DND-41 (cell line): Measurements from ENCODE around the gene EMD.

Experiments used
- ATAC-seq: fragments of 200-7000 bp; cut with Tn5 transposase; 3 replicates; pipeline ENCODE4 v1.9.1; 2021; ENCODE audit warnings: low read depth; ENCODE audit not compliant: insufficient read depth
- DNase-seq: peaks from one replicate; pipeline ENCODE4 v3.0.0-alpha.2; 2020
- H2AFZ ChIP-seq: 2 replicates; pipeline ENCODE4 v1.6.0; 2012; ENCODE audit warnings: low read depth, low read length
- H3K27ac ChIP-seq: 2 replicates; pipeline ENCODE4 v1.5.1; 2012; ENCODE audit warnings: low read length, inconsistent platforms
- H3K27me3 ChIP-seq: fragments of 200-600 bp; sonication (generic); 2 replicates; pipeline ENCODE4 v1.6.0; 2012; ENCODE audit warnings: low read length, mild to moderate bottlenecking, inconsistent platforms; ENCODE audit not compliant: insufficient read depth, poor library complexity
- H3K36me3 ChIP-seq: 2 replicates; pipeline ENCODE4 v1.5.1; 2012; ENCODE audit warnings: low read length, inconsistent platforms; ENCODE audit not compliant: insufficient read depth
- H3K4me1 ChIP-seq: 2 replicates; pipeline ENCODE4 v1.5.1; 2012; ENCODE audit warnings: mild to moderate bottlenecking, low read length; ENCODE audit not compliant: insufficient read depth
- H3K4me2 ChIP-seq: 2 replicates; pipeline ENCODE4 v1.6.0; 2012; ENCODE audit warnings: mild to moderate bottlenecking, moderate library complexity, low read length, inconsistent platforms; ENCODE audit not compliant: insufficient read depth
- H3K4me3 ChIP-seq, 2 experiments: fragments of 200-600 bp in 1 of 2; shearing (Covaris generic) in 1 of 2; 2 replicates each; pipeline ENCODE4 v1.5.1; 2012 to 2016; ENCODE audit warnings: inconsistent platforms in 2 of 2, low read length in 2 of 2, mild to moderate bottlenecking in 2 of 2, low read depth in 1 of 2, moderate library complexity in 1 of 2
- H3K79me2 ChIP-seq: 2 replicates; pipeline ENCODE4 v1.6.0; 2012; ENCODE audit warnings: low read length, inconsistent platforms; ENCODE audit not compliant: insufficient read depth
- H3K9ac ChIP-seq: 2 replicates; pipeline ENCODE4 v1.6.0; 2012; ENCODE audit warnings: low read depth, mild to moderate bottlenecking, inconsistent platforms, low read length, moderate library complexity
- H3K9me3 ChIP-seq: 2 replicates; pipeline ENCODE4 v1.5.1; 2012; ENCODE audit warnings: low read length, moderate library complexity, mild to moderate bottlenecking, inconsistent platforms; ENCODE audit not compliant: insufficient read depth, severe bottlenecking
- H4K20me1 ChIP-seq: 2 replicates; pipeline ENCODE4 v1.6.0; 2012; ENCODE audit warnings: low read length; ENCODE audit not compliant: insufficient read depth
- EZH2 ChIP-seq: IDR thresholded peaks from 3 replicates; pipeline ENCODE4 v1.6.1; 2012; ENCODE audit warnings: borderline replicate concordance, low read depth, mild to moderate bottlenecking, moderate library complexity, low read length, inconsistent platforms; ENCODE audit not compliant: severe bottlenecking
- TF ChIP-seq, protein P1 (sequence below): IDR thresholded peaks from 2 replicates; pipeline ENCODE4 v1.5.1; 2012; ENCODE audit warnings: borderline replicate concordance, low read length, moderate library complexity, mild to moderate bottlenecking; ENCODE audit not compliant: poor library complexity, severe bottlenecking; ENCODE audit errors: extremely low read depth

EMD gene

DNA sequence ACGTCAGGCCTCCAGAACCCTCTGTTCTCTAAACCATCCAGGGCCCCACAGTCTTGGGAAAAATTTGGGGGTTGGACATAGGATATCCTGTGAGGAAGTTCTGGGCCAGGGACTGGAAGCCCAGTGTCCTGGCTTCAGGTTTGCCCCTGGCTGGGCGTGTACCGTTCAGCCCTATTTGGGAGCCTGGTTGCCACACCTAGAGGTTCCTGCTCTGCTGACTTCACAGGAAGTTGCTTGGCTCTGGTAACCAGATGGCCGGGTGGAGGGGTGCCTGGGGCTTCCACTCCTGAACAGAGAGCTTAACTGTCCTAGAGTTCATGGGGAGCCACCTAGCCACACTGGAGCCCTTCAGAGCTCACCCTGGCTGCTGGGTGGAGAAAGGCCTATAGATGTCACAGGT lies 33.4 kb downstream of the EMD start:
- Histone ChIP-seq H3K27me3 (no peaks in the 10 kb centered on the region), H2AFZ (peak overlapping the region; percentile 87), H3K4me1 (peaks cover 14% of the 10 kb centered on the region), H3K9me3 (no peaks in the 10 kb centered on the region), H3K36me3 (peaks cover 17% of the 10 kb centered on the region), H3K9ac (peak overlapping the region; percentile 95), H3K27ac (peak overlapping the region; percentile 92), H3K79me2 (peaks cover 21% of the 10 kb centered on the region; the same call in 1 of the 2 replicates), H3K4me3 (peak overlapping the region; percentile 50 to 77; a peak in 3 of 4 replicates), H4K20me1 (no peaks in the 10 kb centered on the region), H3K4me2 (peak overlapping the region; percentile 93)
- no peak for TF ChIP-seq EZH2
- TF ChIP-seq, protein P1, sequence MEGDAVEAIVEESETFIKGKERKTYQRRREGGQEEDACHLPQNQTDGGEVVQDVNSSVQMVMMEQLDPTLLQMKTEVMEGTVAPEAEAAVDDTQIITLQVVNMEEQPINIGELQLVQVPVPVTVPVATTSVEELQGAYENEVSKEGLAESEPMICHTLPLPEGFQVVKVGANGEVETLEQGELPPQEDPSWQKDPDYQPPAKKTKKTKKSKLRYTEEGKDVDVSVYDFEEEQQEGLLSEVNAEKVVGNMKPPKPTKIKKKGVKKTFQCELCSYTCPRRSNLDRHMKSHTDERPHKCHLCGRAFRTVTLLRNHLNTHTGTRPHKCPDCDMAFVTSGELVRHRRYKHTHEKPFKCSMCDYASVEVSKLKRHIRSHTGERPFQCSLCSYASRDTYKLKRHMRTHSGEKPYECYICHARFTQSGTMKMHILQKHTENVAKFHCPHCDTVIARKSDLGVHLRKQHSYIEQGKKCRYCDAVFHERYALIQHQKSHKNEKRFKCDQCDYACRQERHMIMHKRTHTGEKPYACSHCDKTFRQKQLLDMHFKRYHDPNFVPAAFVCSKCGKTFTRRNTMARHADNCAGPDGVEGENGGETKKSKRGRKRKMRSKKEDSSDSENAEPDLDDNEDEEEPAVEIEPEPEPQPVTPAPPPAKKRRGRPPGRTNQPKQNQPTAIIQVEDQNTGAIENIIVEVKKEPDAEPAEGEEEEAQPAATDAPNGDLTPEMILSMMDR = no peak
- DNase-seq = peak; percentile 49
- ATAC-seq = peak; percentile 57

DNA sequence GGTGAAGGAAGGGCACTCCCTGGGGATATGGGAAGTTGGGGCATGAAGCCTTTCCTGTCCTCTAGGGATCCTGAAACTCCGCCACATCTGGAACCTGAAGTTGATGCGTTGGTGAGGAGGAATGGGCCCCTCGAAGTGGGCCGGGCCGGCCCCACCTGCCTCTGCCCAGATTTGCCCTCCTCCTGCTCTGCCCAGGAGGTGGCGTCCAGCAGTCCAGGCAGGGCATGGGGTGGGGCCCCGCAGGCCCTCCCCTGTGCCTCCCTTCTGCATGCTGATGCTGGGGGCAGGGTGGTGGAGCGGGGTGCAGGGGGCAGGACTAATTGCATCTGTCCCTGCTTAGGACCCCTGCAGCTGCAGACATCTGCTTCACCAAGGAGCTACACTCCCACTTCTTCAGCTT lies 34.0 kb downstream of the EMD start:
- peaks cover 21% of the 10 kb centered on the region; the same call in 1 of the 2 replicates for H3K79me2 ChIP-seq
- no peaks in the 10 kb centered on the region for H4K20me1 ChIP-seq
- H3K36me3 ChIP-seq = peaks cover 17% of the 10 kb centered on the region
- H3K27ac ChIP-seq = peak overlapping the region; percentile 92; the same call in 1 of the 2 replicates
- ATAC-seq (no peak), DNase-seq (no peak)
- H2AFZ ChIP-seq = no peak overlapping the region
- peak overlapping the region; percentile 93; the same call in 1 of the 2 replicates for H3K4me2 ChIP-seq
- no peak overlapping the region for H3K4me3 ChIP-seq
- H3K9ac ChIP-seq = no peak overlapping the region
- H3K27me3 ChIP-seq = no peaks in the 10 kb centered on the region
- no peak for TF ChIP-seq EZH2
- TF ChIP-seq, protein P1 = no peak
- no peaks in the 10 kb centered on the region for H3K9me3 ChIP-seq
- H3K4me1 ChIP-seq = peaks cover 14% of the 10 kb centered on the region

DNA sequence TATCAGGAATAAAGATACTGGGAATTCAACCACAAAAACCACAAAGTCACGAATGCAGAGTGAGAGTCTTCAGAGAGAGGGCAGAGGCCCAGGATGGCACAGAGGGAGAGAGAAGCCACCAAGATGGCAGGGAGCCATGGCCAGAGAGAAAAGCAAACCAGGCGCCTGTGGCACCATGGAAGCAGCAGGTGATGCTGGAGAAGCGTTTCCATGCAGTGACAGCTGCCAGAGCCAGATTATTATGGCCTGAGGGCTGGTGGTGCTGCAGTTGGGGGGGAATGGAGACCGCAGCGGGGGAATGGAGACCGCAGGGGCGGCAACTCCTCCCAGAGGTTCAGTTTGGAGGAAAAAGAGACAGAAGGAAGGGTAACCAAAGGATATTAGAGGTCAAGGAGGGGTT lies 38.1 kb downstream of the EMD start:
- H3K4me3 ChIP-seq = no peak overlapping the region
- no peaks in the 10 kb centered on the region for H3K9me3 ChIP-seq
- H4K20me1 ChIP-seq = no peaks in the 10 kb centered on the region
- no peak overlapping the region for H3K4me2 ChIP-seq
- no peak overlapping the region for H3K27ac ChIP-seq
- DNase-seq (no peak), ATAC-seq (no peak)
- peaks cover 10% of the 10 kb centered on the region for H3K4me1 ChIP-seq
- no peak overlapping the region for H3K9ac ChIP-seq
- peaks cover 25% of the 10 kb centered on the region for H3K36me3 ChIP-seq
- no peaks in the 10 kb centered on the region for H3K27me3 ChIP-seq
- H2AFZ ChIP-seq = no peak overlapping the region
- TF ChIP-seq, protein P1 = no peak
- no peak for TF ChIP-seq EZH2
- peaks cover 11% of the 10 kb centered on the region; the same call in 1 of the 2 replicates for H3K79me2 ChIP-seq

DNA sequence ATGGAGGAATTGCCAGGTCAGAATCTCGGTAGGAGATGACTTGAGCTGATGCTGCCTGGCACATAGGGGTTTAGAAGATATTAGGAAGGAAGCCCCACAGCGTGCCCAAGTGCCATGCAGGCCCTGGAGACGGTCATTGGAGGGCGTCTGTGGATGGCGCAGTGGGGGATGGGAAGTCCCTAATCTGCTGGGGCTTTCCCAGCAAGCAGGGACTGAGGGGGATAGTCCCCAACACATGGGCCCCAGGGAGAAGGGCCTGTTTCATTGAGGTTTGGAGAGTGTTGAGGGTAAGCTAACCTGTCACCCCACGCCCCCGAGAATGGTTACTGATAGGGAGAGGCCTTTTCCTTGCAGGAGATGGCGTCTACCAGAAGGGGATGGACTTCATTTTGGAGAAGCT lies 40.1 kb downstream of the EMD start:
- H3K4me3 ChIP-seq = no peak overlapping the region
- H3K4me1 ChIP-seq = no peaks in the 10 kb centered on the region
- no peaks in the 10 kb centered on the region for H3K79me2 ChIP-seq
- no peaks in the 10 kb centered on the region for H3K9me3 ChIP-seq
- ATAC-seq (no peak), DNase-seq (no peak)
- TF ChIP-seq EZH2 = no peak
- TF ChIP-seq, protein P1 = no peak
- no peaks in the 10 kb centered on the region for H3K27me3 ChIP-seq
- H3K9ac ChIP-seq = no peak overlapping the region
- H3K4me2 ChIP-seq = no peak overlapping the region
- H4K20me1 ChIP-seq = no peaks in the 10 kb centered on the region
- H3K36me3 ChIP-seq = peaks cover 13% of the 10 kb centered on the region
- no peak overlapping the region for H3K27ac ChIP-seq
- no peak overlapping the region for H2AFZ ChIP-seq
